ENCODE data around the gene EVA1B. TPM values are rescaled to one million over a fixed set of nuclear protein-coding genes. Genes with fewer than 3 reads are reported as not detected.

EVA1B gene
- total and polyA plus RNA-seq, 4 donors: 31.2 to 59.5 (median 33.7) TPM

GRCh38 chr1:36358514-36359084 is 35.2 kb upstream of the EVA1B start:
- Histone ChIP-seq H3K4me3 (no peak overlapping the region), H3K36me3 (ENCODE audit: control insufficient read depth in 4 of 4, insufficient read depth in 4 of 4, low read length in 4 of 4) (peaks cover 0 to 55% (median 14%) of the 10 kb centered on the region in 4 donors), H3K9ac (ENCODE audit: insufficient read depth in 1 of 2, low read length in 2 of 2) (no peak overlapping the region), H3K27me3 (ENCODE audit: control insufficient read depth in 3 of 3, insufficient read depth in 3 of 3, low read length in 2 of 3) (no peaks in the 10 kb centered on the region), H3K27ac (ENCODE audit: low read depth in 1 of 2, low read length in 1 of 2) (no peak overlapping the region), H3K4me1 (ENCODE audit: control insufficient read depth in 5 of 5, insufficient read depth in 5 of 5, low read length in 5 of 5) (peaks cover 0 to 6% (median 0%) of the 10 kb centered on the region in 5 donors), H3K9me3 (ENCODE audit: control insufficient read depth in 4 of 4, insufficient read depth in 3 of 4, low read length in 3 of 4) (no peaks in the 10 kb centered on the region)
- no peak for ATAC-seq (ENCODE audit: insufficient read depth, low FRiP score)
- TF ChIP-seq CTCF (IDR thresholded peaks at IDR 0.05; ENCODE audit: control extremely low read depth, extremely low read depth): no peak
- DNase-seq: no peak
- 93 to 94% methylated on average over 13 of the region's 13 CpGs for WGBS, 2 donors

GRCh38 chr1:36355811-36356210 is 32.4 kb upstream of the EVA1B start:
- DNase-seq: no peak
- no peak overlapping the region for H3K9ac ChIP-seq (ENCODE audit: insufficient read depth in 1 of 2, low read length in 2 of 2)
- no peaks in the 10 kb centered on the region for H3K27me3 ChIP-seq (ENCODE audit: control insufficient read depth in 3 of 3, insufficient read depth in 3 of 3, low read length in 2 of 3)
- ATAC-seq (ENCODE audit: insufficient read depth, low FRiP score): no peak
- peaks cover 0 to 26% (median 11%) of the 10 kb centered on the region in 5 donors for H3K4me1 ChIP-seq (ENCODE audit: control insufficient read depth in 5 of 5, insufficient read depth in 5 of 5, low read length in 5 of 5)
- H3K36me3 ChIP-seq (ENCODE audit: control insufficient read depth in 4 of 4, insufficient read depth in 4 of 4, low read length in 4 of 4): peaks cover 3 to 50% (median 14%) of the 10 kb centered on the region in 4 donors
- H3K9me3 ChIP-seq (ENCODE audit: control insufficient read depth in 4 of 4, insufficient read depth in 3 of 4, low read length in 3 of 4): no peaks in the 10 kb centered on the region
- no peak overlapping the region for H3K4me3 ChIP-seq
- 75 to 86% methylated on average over 4 of the region's 4 CpGs for WGBS, 2 donors
- no peak for TF ChIP-seq CTCF (IDR thresholded peaks at IDR 0.05; ENCODE audit: control extremely low read depth, extremely low read depth)
- H3K27ac ChIP-seq (ENCODE audit: low read depth in 1 of 2, low read length in 1 of 2): no peak overlapping the region

DNA sequence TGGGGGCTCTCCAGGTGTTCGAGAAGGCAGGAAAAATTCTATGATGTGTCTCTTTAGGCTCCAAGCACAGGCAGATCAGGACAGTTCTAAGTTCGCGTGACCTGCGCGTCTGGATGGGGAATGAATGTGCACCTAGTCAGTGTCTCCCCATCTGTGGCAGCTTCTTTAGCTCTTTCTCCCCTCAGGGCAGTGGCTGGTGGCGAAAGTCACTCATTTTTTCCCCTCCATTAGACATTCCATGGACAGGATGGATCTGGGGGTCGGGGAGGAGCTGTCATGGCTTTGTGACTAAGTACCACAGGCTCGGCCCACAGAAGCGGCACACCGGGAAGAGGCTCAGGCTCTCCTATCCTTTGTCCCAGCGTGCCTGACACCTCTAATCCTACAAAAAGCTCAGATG is 31.0 kb upstream of the EVA1B start:
- peaks cover 0 to 37% (median 10%) of the 10 kb centered on the region in 5 donors for H3K4me1 ChIP-seq (ENCODE audit: control insufficient read depth in 5 of 5, insufficient read depth in 5 of 5, low read length in 5 of 5)
- TF ChIP-seq CTCF (IDR thresholded peaks at IDR 0.05; ENCODE audit: control extremely low read depth, extremely low read depth): no peak
- no peaks in the 10 kb centered on the region for H3K27me3 ChIP-seq (ENCODE audit: control insufficient read depth in 3 of 3, insufficient read depth in 3 of 3, low read length in 2 of 3)
- DNase-seq (no peak), ATAC-seq (ENCODE audit: insufficient read depth, low FRiP score) (no peak)
- peaks cover 3 to 51% (median 14%) of the 10 kb centered on the region in 4 donors for H3K36me3 ChIP-seq (ENCODE audit: control insufficient read depth in 4 of 4, insufficient read depth in 4 of 4, low read length in 4 of 4)
- WGBS, 2 donors: 96 to 97% methylated on average over 11 of the region's 11 CpGs
- H3K4me3 ChIP-seq: no peak overlapping the region
- H3K27ac ChIP-seq (ENCODE audit: low read depth in 1 of 2, low read length in 1 of 2): no peak overlapping the region
- H3K9me3 ChIP-seq (ENCODE audit: control insufficient read depth in 4 of 4, insufficient read depth in 3 of 4, low read length in 3 of 4): no peaks in the 10 kb centered on the region
- H3K9ac ChIP-seq (ENCODE audit: insufficient read depth in 1 of 2, low read length in 2 of 2): no peak overlapping the region

Measured in lung (tissue), 12 donors.